HepG2 (cell line): ENCODE data around the gene ACTN4. TPM values are rescaled to one million over a fixed set of nuclear protein-coding genes. Genes with fewer than 3 reads are reported as not detected.

Experiments
- ATM ChIP-seq: fragments of 450-650 bp; IDR thresholded peaks from 2 replicates; pipeline ENCODE4 v1.7.1; 2017; ENCODE audit warnings: mild to moderate bottlenecking, borderline replicate concordance
- CBX2 ChIP-seq, 2 experiments: fragments of 200-600 bp in 1 of 2; sonication (generic); formaldehyde crosslinking in 1 of 2; IDR thresholded peaks; 2 replicates each; pipeline versions ENCODE4 v1.7.0 to v1.8.1; 2018 to 2022; ENCODE audit warnings: low read depth in 2 of 2, low read length in 1 of 2, mild to moderate bottlenecking in 1 of 2, missing genetic modification reagents in 1 of 2
- EP300 ChIP-seq, 3 experiments: sonication (generic) in 1 of 3; formaldehyde crosslinking in 1 of 3; IDR thresholded peaks; 2 replicates each; pipeline versions ENCODE4 v1.5.1 to v1.6.1; 2011 to 2020; ENCODE audit warnings: low read depth in 2 of 3, low read length in 2 of 3, borderline replicate concordance in 1 of 3, improper control_type of control experiment in 1 of 3, mild to moderate bottlenecking in 1 of 3, missing genetic modification reagents in 1 of 3, moderate library complexity in 1 of 3
- JUND ChIP-seq: sonication (generic); formaldehyde crosslinking; IDR thresholded peaks from 2 replicates; pipeline ENCODE4 v1.8.0; 2022; ENCODE audit warnings: mild to moderate bottlenecking, missing genetic modification reagents
- MATR3 ChIP-seq: sonication (generic); formaldehyde crosslinking; IDR thresholded peaks from 2 replicates; pipeline ENCODE4 v1.4.0; 2020; ENCODE audit warnings: missing genetic modification reagents
- NFKBIZ ChIP-seq: IDR thresholded peaks from 2 replicates; pipeline ENCODE4 v1.6.1; 2018; ENCODE audit warnings: missing genetic modification reagents, missing compliant biosample characterization
- NKX3-1 ChIP-seq: sonication (generic); formaldehyde crosslinking; IDR thresholded peaks from 2 replicates; pipeline ENCODE4 v1.5.0; 2020; ENCODE audit warnings: missing genetic modification reagents
- PCBP1 ChIP-seq: fragments of 200-400 bp; formaldehyde crosslinking; IDR thresholded peaks from 2 replicates; pipeline ENCODE4 v1.6.1; 2017; ENCODE audit warnings: mild to moderate bottlenecking, low read depth, low read length, borderline replicate concordance
- RFX5 ChIP-seq: IDR thresholded peaks from 2 replicates; pipeline ENCODE4 v1.6.1; 2011; ENCODE audit warnings: low read depth, low read length, improper control_type of control experiment
- SOX6 ChIP-seq, 2 experiments: fragments of 450-650 bp in 1 of 2; sonication (generic) in 1 of 2; formaldehyde crosslinking in 1 of 2; IDR thresholded peaks; 2 replicates each; pipeline versions ENCODE4 v1.4.0 to v1.6.1; 2017 to 2020; ENCODE audit warnings: antibody characterized with exemption in 1 of 2, mild to moderate bottlenecking in 1 of 2, missing genetic modification reagents in 1 of 2
- SP5 ChIP-seq: IDR thresholded peaks from 2 replicates; pipeline ENCODE4 v1.6.1; 2016; ENCODE audit warnings: low read depth, borderline replicate concordance
- SSRP1 ChIP-seq: IDR thresholded peaks from 2 replicates; pipeline ENCODE4 v1.6.1; 2016; ENCODE audit warnings: control low read depth
- ZEB1 ChIP-seq: IDR thresholded peaks from 2 replicates; pipeline ENCODE4 v1.6.1; 2012; ENCODE audit warnings: mild to moderate bottlenecking, low read depth, inconsistent platforms; ENCODE audit not compliant: insufficient replicate concordance
- ZNF616 ChIP-seq: sonication (generic); formaldehyde crosslinking; IDR thresholded peaks from 2 replicates; pipeline ENCODE4 v1.5.0; 2020; ENCODE audit warnings: low read depth, mild to moderate bottlenecking, missing genetic modification reagents
- ZNF644 ChIP-seq: IDR thresholded peaks from 2 replicates; pipeline ENCODE4 v1.6.1; 2016; ENCODE audit warnings: low read depth
- ZSCAN12 ChIP-seq: sonication (generic); formaldehyde crosslinking; IDR thresholded peaks from 2 replicates; pipeline ENCODE4 v1.9.0; 2021; ENCODE audit warnings: mild to moderate bottlenecking, missing genetic modification reagents
- polyA plus RNA-seq, 8 experiments: library from polyadenylated mRNA; depleted of rRNA in 3 of 8; stranded (reverse) in 7 of 8; unstranded in 1 of 8; fragments of >200 nt; fragmentation: Illumina TruSeq in 4 of 8; extraction: Trizol in 4 of 8; gene quantifications; 2 replicates each; pipeline versions ENCODE4 v1.2.1 to v1.2.3, GENCODE V29; 2011 to 2016; ENCODE audit warnings: low read depth in 4 of 8, missing spikeins in 1 of 8, mixed read lengths in 1 of 8; ENCODE audit not compliant: insufficient read depth in 1 of 8
- total RNA-seq, 5 experiments: library from RNA; depleted of rRNA; stranded (reverse); fragments of >200 nt; fragmentation: Illumina TruSeq; extraction: Trizol; gene quantifications; 2 replicates each; pipeline ENCODE4 v1.2.3, GENCODE V29; 2016; ENCODE audit warnings: low read depth in 1 of 5
- TF ChIP-seq, protein P1 (sequence below), 2 experiments: fragments of 450-650 bp in 1 of 2; sonication (generic) in 1 of 2; formaldehyde crosslinking; IDR thresholded peaks; 2 replicates each; pipeline versions ENCODE4 v1.5.0 to v1.8.0; 2020 to 2022; ENCODE audit warnings: mild to moderate bottlenecking in 1 of 2, missing genetic modification reagents in 1 of 2
- TF ChIP-seq, protein P2 (sequence below): sonication (generic); formaldehyde crosslinking; IDR thresholded peaks from 2 replicates; pipeline ENCODE4 v1.4.0; 2020; ENCODE audit warnings: missing genetic modification reagents
- TF ChIP-seq, protein P3 (sequence below): sonication (generic); formaldehyde crosslinking; IDR thresholded peaks from 2 replicates; pipeline ENCODE4 v1.4.0; 2020; ENCODE audit warnings: missing genetic modification reagents
- TF ChIP-seq, protein P4 (sequence below): sonication (generic); formaldehyde crosslinking; IDR thresholded peaks from 2 replicates; pipeline ENCODE4 v1.8.0; 2022; ENCODE audit warnings: missing genetic modification reagents, mild to moderate bottlenecking, borderline replicate concordance

Gene ACTN4
- total and polyA plus RNA-seq, 2 of the 13 experiments (the other 11 are each of a cell fraction or from before 2014, with no cell fraction given) = 171 to 192 TPM

DNA sequence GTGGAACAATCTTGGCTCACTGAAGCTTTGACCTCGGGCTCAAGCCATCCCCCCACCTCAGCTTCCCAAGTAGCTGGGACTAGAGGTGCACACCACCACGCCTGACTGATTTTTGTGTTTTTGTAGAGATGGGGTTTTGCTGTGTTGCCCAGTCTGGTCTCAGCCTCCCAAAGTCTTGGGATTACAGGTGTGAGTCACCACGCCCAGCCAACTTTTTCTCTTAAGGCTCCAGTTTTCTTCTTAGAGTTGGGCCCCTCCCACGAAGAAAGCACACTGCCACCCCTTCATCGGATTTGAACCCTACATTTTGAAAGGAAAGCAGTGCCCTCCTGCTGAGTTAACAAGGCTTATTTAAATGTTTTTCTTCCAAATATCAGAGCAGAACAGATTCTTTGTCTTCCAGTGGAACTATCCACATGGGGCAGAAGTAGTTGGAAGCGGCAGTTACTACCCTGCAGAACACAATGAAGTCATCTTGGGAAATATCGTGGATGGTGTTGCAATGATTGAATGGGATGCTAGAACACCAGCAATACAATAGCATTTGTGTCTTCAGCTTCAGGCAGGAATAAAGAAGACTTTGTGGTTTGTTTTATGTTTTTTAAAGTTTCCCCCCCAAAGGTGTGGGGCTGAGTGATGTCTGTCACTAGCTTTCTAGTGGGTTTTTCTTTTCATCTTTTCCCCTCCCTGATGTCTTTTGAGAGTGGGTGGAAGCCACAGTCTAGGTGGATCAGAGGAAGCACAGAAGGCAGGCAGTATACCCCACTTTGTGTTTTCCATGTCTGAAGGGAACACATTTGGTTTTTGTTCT, 8.9 kb downstream of the ACTN4 start (continued):
- TF ChIP-seq, protein P1, sequence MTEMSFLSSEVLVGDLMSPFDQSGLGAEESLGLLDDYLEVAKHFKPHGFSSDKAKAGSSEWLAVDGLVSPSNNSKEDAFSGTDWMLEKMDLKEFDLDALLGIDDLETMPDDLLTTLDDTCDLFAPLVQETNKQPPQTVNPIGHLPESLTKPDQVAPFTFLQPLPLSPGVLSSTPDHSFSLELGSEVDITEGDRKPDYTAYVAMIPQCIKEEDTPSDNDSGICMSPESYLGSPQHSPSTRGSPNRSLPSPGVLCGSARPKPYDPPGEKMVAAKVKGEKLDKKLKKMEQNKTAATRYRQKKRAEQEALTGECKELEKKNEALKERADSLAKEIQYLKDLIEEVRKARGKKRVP (CRISPR knock-in tag; IDR thresholded peaks at IDR 0.05) = peak in 1 of 2 experiments; percentile 48; a peak in 1 of 4 replicates
- no peak for TF ChIP-seq SOX6 (IDR thresholded peaks at IDR 0.05)
- TF ChIP-seq SOX6 (CRISPR knock-in tag; IDR thresholded peaks at IDR 0.05) = peak; percentile 91
- TF ChIP-seq, protein P2, sequence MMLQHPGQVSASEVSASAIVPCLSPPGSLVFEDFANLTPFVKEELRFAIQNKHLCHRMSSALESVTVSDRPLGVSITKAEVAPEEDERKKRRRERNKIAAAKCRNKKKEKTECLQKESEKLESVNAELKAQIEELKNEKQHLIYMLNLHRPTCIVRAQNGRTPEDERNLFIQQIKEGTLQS = 0 out of 2 replicates have a peak, but pooled peaks have one; percentile 27
- TF ChIP-seq, protein P3, sequence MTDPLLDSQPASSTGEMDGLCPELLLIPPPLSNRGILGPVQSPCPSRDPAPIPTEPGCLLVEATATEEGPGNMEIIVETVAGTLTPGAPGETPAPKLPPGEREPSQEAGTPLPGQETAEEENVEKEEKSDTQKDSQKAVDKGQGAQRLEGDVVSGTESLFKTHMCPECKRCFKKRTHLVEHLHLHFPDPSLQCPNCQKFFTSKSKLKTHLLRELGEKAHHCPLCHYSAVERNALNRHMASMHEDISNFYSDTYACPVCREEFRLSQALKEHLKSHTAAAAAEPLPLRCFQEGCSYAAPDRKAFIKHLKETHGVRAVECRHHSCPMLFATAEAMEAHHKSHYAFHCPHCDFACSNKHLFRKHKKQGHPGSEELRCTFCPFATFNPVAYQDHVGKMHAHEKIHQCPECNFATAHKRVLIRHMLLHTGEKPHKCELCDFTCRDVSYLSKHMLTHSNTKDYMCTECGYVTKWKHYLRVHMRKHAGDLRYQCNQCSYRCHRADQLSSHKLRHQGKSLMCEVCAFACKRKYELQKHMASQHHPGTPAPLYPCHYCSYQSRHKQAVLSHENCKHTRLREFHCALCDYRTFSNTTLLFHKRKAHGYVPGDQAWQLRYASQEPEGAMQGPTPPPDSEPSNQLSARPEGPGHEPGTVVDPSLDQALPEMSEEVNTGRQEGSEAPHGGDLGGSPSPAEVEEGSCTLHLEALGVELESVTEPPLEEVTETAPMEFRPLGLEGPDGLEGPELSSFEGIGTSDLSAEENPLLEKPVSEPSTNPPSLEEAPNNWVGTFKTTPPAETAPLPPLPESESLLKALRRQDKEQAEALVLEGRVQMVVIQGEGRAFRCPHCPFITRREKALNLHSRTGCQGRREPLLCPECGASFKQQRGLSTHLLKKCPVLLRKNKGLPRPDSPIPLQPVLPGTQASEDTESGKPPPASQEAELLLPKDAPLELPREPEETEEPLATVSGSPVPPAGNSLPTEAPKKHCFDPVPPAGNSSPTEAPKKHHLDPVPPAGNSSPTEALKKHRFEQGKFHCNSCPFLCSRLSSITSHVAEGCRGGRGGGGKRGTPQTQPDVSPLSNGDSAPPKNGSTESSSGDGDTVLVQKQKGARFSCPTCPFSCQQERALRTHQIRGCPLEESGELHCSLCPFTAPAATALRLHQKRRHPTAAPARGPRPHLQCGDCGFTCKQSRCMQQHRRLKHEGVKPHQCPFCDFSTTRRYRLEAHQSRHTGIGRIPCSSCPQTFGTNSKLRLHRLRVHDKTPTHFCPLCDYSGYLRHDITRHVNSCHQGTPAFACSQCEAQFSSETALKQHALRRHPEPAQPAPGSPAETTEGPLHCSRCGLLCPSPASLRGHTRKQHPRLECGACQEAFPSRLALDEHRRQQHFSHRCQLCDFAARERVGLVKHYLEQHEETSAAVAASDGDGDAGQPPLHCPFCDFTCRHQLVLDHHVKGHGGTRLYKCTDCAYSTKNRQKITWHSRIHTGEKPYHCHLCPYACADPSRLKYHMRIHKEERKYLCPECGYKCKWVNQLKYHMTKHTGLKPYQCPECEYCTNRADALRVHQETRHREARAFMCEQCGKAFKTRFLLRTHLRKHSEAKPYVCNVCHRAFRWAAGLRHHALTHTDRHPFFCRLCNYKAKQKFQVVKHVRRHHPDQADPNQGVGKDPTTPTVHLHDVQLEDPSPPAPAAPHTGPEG (CRISPR knock-in tag) = no peak
- TF ChIP-seq NFKBIZ (CRISPR knock-in tag) = peak; percentile 38; the same call in 1 of the 2 replicates
- no peak for TF ChIP-seq NKX3-1
- TF ChIP-seq ZNF644 (CRISPR knock-in tag) = peak; percentile 37; the same call in 1 of the 2 replicates
- TF ChIP-seq, protein P4, sequence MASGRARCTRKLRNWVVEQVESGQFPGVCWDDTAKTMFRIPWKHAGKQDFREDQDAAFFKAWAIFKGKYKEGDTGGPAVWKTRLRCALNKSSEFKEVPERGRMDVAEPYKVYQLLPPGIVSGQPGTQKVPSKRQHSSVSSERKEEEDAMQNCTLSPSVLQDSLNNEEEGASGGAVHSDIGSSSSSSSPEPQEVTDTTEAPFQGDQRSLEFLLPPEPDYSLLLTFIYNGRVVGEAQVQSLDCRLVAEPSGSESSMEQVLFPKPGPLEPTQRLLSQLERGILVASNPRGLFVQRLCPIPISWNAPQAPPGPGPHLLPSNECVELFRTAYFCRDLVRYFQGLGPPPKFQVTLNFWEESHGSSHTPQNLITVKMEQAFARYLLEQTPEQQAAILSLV (CRISPR knock-in tag) = no peak
- TF ChIP-seq ATM = no peak
- TF ChIP-seq JUND (CRISPR knock-in tag) = no peak
- peak; percentile 14; the same call in 1 of the 2 replicates for TF ChIP-seq SP5 (CRISPR knock-in tag)
- TF ChIP-seq MATR3 (CRISPR knock-in tag) = no peak
- no peak for TF ChIP-seq ZNF616 (CRISPR knock-in tag)
- TF ChIP-seq ZEB1 = no peak
- TF ChIP-seq EP300 (IDR thresholded peaks at IDR 0.05; ENCODE audit: low read depth in 2 of 2, low read length in 2 of 2) = peak; percentile 65 to 80; a peak in 3 of 4 replicates
- TF ChIP-seq EP300 (CRISPR knock-in tag; IDR thresholded peaks at IDR 0.05; ENCODE audit: borderline replicate concordance) = peak; percentile 76
- 0 out of 2 replicates have a peak, but pooled peaks have one; percentile 24 for TF ChIP-seq SSRP1 (CRISPR knock-in tag)
- no peak for TF ChIP-seq CBX2 (IDR thresholded peaks at IDR 0.05; ENCODE audit: low read depth, low read length)
- TF ChIP-seq CBX2 (CRISPR knock-in tag; IDR thresholded peaks at IDR 0.05; ENCODE audit: low read depth) = no peak
- no peak for TF ChIP-seq ZSCAN12 (CRISPR knock-in tag)
- TF ChIP-seq PCBP1 = no peak
- no peak for TF ChIP-seq RFX5
